Measurements from ENCODE around the gene TGFB1.

DNA sequence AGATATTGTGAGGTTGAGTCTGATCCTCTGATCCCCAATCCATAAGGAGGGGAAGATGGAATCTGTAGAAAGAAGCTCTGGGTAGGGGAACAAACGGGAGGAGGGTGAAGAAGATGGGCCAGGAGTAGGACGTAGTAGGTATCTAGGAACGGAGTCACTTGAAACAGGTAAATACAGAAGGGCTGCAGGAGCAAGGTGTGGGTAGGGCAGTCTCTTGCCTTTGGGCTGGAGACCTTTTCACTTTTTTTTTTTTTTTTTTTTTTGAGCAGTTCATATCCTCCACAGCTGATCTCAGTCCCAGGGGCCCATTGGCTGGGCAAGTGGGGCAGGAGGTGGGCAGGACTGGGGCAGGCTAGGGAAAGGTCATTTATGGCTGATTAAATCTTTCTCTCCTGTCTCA is 45.4 kb upstream of the TGFB1 start:
- TF ChIP-seq, protein P1, sequence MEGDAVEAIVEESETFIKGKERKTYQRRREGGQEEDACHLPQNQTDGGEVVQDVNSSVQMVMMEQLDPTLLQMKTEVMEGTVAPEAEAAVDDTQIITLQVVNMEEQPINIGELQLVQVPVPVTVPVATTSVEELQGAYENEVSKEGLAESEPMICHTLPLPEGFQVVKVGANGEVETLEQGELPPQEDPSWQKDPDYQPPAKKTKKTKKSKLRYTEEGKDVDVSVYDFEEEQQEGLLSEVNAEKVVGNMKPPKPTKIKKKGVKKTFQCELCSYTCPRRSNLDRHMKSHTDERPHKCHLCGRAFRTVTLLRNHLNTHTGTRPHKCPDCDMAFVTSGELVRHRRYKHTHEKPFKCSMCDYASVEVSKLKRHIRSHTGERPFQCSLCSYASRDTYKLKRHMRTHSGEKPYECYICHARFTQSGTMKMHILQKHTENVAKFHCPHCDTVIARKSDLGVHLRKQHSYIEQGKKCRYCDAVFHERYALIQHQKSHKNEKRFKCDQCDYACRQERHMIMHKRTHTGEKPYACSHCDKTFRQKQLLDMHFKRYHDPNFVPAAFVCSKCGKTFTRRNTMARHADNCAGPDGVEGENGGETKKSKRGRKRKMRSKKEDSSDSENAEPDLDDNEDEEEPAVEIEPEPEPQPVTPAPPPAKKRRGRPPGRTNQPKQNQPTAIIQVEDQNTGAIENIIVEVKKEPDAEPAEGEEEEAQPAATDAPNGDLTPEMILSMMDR (IDR thresholded peaks at IDR 0.05) = no peak
- no peak for TF ChIP-seq POLR2A (IDR thresholded peaks at IDR 0.05)
